Activated T-cell treated with anti-CD3 and anti-CD28 coated beads for 4 hours (primary cell): Measurements from ENCODE around the gene IGFBP5.

Experiments
- DNase-seq: peaks from one replicate; pipeline ENCODE4 v3.0.0-alpha.2; 2020

The IGFBP5 gene

DNA sequence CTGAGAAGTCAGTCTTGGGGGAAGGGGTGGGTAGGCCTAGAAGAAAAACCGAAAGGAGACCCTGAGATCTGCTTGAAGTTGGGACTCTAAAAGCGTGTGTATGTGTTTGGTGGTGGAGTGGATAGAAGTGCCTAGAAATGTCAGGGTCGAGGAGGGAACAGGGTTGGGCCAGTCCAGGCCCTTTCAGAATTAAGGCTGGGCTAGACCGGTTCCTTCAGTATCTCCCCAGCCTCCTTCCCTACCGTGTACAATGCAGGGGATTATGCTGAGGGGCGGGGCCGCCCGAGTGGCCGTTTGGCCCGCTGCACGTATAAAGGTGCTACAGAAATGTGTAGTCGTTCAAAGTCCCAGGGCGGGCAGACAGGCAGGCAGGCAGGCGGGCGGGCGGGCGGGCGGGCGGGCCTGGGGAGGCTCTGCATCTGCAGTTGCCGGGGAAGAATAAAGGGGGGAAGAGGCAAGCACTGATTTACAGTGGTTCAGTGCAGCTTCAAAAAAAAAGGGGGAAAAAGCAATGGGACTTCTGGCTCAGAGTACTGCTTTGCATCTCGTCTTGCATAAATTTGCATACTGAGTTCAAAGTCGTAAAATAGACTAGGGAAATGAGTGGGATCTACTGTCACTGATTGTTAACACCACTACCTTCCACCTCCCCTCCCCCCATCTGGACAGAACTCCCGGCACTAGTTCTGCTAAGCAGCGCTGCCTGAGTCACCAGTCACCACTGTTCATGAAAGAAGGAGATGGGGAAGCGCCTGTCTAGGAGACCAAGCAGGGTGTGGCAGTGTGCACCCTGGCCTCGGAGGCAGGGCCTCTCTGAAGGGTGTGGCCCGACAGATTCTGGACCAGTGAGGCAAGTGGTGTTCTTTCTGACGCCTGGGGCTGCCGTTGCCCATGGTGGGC, 58.5 kb downstream of the IGFBP5 start:
- no peak for DNase-seq

GRCh38 chr2:216635701-216636550, 59.4 kb downstream of the IGFBP5 start:
- no peak for DNase-seq

DNA sequence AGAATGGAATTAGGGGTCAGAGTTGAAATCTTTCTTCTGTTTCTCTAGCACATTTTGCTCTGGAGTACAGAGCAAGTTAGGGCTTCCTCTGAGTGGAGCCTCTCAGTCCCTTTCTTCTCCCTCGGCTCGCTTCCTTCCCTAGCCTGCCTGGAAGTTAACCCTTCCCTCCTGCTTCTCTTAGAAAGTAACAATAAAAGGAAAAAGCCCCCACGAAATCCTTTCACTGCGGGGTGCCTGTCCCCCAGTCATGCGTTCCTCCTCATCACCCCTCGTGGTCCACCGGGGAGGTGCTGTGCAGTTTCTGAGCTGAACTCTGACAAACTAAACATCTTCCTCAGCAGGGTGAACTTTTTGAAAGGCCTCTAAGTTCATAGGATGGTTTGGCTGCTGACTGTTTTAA, 60.2 kb downstream of the IGFBP5 start:
- DNase-seq = no peak

DNA sequence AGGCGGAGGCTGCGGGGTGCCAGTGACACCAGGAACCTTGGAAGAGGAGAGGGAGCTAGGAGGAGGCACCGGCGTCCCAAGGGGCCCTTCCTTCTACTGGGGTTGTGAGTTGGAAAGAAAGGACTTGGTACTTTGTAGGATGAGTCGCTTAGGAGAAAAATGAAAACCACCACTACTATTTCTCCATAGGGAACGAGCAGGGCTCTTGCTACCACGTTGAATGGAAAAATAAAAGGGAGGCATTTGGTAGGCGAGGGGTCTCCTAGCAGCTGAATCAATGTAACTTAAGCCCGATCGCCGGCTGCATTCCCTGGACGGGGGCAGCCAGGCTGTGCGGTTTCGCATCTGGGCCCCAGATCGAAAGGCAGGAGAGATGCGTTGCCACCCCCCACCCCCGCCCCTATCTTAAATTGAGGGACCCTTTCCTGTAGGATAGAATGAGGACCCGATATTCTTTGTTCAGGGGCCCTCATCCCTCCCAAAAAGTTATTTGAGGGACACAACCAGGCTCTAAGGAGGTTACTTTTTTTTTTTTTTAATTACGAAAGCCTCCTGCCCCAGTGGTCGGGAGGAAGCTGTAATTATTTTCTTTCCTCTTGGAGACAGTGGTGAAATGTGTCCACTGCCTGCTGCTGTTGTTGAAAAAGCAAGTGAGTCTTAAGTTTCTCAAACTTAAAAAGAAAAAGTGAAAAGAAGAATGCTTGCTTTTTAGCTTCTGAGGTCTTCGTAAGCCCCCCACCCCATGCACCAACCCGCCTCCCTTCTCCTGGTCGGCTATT, 60.8 kb downstream of the IGFBP5 start:
- DNase-seq = no peak

DNA sequence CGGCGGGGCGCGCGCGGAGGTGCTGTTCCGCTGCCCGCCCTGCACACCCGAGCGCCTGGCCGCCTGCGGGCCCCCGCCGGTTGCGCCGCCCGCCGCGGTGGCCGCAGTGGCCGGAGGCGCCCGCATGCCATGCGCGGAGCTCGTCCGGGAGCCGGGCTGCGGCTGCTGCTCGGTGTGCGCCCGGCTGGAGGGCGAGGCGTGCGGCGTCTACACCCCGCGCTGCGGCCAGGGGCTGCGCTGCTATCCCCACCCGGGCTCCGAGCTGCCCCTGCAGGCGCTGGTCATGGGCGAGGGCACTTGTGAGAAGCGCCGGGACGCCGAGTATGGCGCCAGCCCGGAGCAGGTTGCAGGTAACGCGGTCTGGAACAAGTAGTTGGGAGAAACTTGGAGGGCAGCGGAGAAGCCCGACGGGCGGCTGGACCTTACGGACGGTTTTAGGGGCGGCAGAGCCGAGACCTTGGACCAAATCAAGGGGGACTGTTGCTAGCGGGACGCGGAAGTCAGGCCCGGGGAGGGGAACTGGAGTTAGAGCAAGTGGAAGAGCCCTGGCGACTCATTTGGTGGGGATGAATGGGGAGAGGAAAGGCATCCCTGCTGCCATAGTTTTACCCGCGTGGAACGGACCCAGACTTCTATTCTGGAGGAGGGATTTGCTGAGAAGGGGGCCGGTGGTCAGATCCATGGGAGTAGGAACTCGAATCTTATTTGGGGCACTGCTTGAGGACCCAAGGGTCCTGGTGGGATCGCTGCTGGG, 61.6 kb downstream of the IGFBP5 start:
- DNase-seq = no peak

GRCh38 chr2:216632952-216633615, 62.3 kb downstream of the IGFBP5 start, which contains the start of gene IGFBP2:
IGFBP2 (plus strand) TSS chr2:216633420; CDS start chr2:216633524, 104 bp downstream.
- peak; percentile 3 for DNase-seq

DNA sequence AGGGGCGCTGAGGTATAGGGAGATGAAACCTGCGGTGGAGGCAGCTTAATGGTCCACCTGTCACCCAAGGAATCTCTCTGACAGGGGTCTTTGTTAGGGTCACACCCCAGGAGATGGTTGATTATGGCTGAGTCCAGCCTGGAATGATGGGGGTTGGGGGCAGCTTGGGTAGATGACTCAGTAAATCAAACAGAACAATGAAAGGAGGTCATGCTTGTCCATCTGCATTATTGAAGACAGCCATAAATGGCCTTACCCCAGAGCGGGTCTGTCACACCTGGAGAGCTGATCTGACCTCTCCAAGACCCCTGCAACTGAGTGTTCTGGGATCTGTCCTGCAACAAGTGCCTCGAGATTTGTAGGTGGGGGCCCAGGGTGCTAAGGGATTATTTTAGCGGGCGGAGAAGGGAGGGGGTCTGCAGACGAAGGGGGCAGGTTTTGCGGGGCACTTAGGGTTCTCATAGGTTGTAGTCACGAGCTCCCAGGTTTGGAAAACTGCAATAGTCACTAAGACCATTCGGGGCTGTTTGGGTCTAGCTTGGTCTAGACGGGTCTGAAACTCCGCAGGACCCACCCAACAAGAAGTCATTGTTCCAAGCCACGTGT, 62.9 kb downstream of the IGFBP5 start:
- no peak for DNase-seq

- DNase-seq = no peak
These were observed 65.6 kb downstream of the IGFBP5 start for GRCh38 chr2:216629784-216630183.

DNA sequence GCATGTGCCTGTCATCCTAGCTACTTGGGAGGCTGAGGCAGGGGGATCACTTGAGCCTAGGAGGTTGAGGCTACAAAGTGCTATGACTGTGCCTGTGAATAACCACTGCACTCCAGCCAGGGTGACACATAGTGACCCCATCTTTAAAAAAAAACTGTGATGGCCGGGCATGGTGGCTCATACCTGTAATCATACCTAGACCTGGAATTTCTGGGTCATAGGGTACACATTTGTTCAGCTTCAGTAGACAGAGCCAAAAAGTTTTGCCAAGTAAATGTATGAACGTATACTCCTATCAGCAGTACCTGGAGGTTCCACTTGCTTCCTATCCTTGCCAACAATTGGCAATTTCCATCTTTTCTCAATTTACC, 68.5 kb downstream of the IGFBP5 start:
- no peak for DNase-seq

GRCh38 chr2:216626168-216626874, 69.0 kb downstream of the IGFBP5 start:
- DNase-seq = no peak

DNA sequence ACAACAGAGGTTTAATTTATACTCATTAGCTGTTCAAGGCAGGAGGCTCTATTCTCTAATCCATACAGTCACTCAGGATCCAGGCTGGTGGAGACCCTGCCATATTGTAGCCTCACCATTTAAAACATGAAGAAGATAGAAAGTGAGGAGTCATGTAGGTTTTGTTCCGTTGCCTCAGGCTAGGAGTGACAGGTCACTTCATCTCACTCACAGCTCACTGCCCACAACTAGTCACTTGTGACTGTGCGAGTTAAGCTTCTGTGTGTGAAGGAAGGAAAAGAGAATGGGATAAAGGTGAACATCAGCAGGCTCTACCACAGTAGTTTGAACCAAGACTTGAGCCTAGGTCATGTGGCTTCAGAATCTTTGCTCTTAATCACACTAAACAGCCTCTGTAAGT, 71.1 kb downstream of the IGFBP5 start:
- no peak for DNase-seq

DNA sequence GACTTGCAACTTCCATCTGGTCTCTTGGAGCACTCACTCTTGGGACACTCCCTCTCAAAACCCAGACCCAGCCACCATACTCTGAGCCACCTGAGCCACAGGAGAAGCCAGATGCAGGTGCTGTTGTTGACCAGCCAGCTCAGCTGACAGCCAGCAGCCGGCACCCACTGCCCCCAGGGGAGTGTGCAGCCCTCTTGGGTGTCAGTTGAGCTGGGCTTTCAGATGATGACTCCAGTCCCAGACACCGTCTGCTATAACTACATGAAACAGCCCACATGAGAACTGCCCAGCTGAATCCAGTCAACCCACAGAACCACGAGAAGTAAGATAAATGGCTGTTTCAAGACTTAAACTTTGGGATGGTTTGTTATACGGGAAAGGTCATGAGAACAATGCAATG, 72.8 kb downstream of the IGFBP5 start:
- no peak for DNase-seq
